ENCODE results near the gene SYCP2L.
"Not testable (repeated sequence)": the region's sequence is repeated elsewhere in the genome, so short reads cannot be mapped to it uniquely, and the experiment has no call there.

SYCP2L gene

GRCh38 chr6:10886691-10887502 lies at the start of gene SYCP2L:
Gene SYCP2L, plus strand, starts transcription at chr6:10887052. Its CDS starts 75 bp downstream, at chr6:10887127.
- DNase-seq (ENCODE audit: low spot score): peak; percentile 63

GRCh38 chr6:10837622-10837994 lies 49.2 kb upstream of the SYCP2L start:
- DNase-seq (ENCODE audit: low spot score): no peak

- DNase-seq (ENCODE audit: low spot score): peak; percentile 91
Measured at GRCh38 chr6:10837995-10838793, 48.7 kb upstream of the SYCP2L start, which contains the start of gene MAK. Gene MAK, minus strand, starts transcription at chr6:10838539. Its CDS starts 7,891 bp downstream, at chr6:10830648.

- peak; percentile 82 for DNase-seq (ENCODE audit: low spot score)
Measured at GRCh38 chr6:10838794-10839333, 48.0 kb upstream of the SYCP2L start.

- DNase-seq (ENCODE audit: low spot score): no peak
Measured at GRCh38 chr6:10843554-10843953, 43.3 kb upstream of the SYCP2L start.

GRCh38 chr6:10847684-10848083 lies 39.2 kb upstream of the SYCP2L start:
- no peak for DNase-seq (ENCODE audit: low spot score)

GRCh38 chr6:10849901-10850300 lies 37.0 kb upstream of the SYCP2L start:
- no peak for DNase-seq (ENCODE audit: low spot score)

- no peak for DNase-seq (ENCODE audit: low spot score)
Measured at GRCh38 chr6:10850728-10851127, 36.1 kb upstream of the SYCP2L start.

GRCh38 chr6:10852361-10852960 lies 34.4 kb upstream of the SYCP2L start:
- DNase-seq (ENCODE audit: low spot score): no peak

- not testable (repeated sequence) for DNase-seq (ENCODE audit: low spot score)
Measured at GRCh38 chr6:10853849-10854300, 33.0 kb upstream of the SYCP2L start.

GRCh38 chr6:10854922-10855632 lies 31.8 kb upstream of the SYCP2L start:
- no peak for DNase-seq (ENCODE audit: low spot score)

- DNase-seq (ENCODE audit: low spot score): no peak
Measured at GRCh38 chr6:10857259-10857658, 29.6 kb upstream of the SYCP2L start.

- DNase-seq (ENCODE audit: low spot score): no peak
Measured at GRCh38 chr6:10861086-10861485, 25.8 kb upstream of the SYCP2L start.

- no peak for DNase-seq (ENCODE audit: low spot score)
Measured at GRCh38 chr6:10862361-10862760, 24.5 kb upstream of the SYCP2L start.

GRCh38 chr6:10863031-10863430 lies 23.8 kb upstream of the SYCP2L start:
- not testable (repeated sequence) for DNase-seq (ENCODE audit: low spot score)

- DNase-seq (ENCODE audit: low spot score): not testable (repeated sequence)
Measured at GRCh38 chr6:10866709-10867108, 20.1 kb upstream of the SYCP2L start.

- no peak for DNase-seq (ENCODE audit: low spot score)
Measured at GRCh38 chr6:10867952-10868351, 18.9 kb upstream of the SYCP2L start.

GRCh38 chr6:10873374-10873773 lies 13.5 kb upstream of the SYCP2L start:
- no peak for DNase-seq (ENCODE audit: low spot score)

- DNase-seq (ENCODE audit: low spot score): no peak
Measured at GRCh38 chr6:10874207-10874606, 12.6 kb upstream of the SYCP2L start.

GRCh38 chr6:10875026-10875425 lies 11.8 kb upstream of the SYCP2L start:
- no peak for DNase-seq (ENCODE audit: low spot score)

GRCh38 chr6:10877012-10877411 lies 9.8 kb upstream of the SYCP2L start:
- no peak for DNase-seq (ENCODE audit: low spot score)

- DNase-seq (ENCODE audit: low spot score): no peak
Measured at GRCh38 chr6:10877871-10878270, 9.0 kb upstream of the SYCP2L start.

Measured in activated CD4-positive, alpha-beta T cell treated with anti-CD3 and anti-CD28 coated beads, Interleukin-2, Interleukin-4, amounts not matched to agents 100 ng/mL and 50 ng/mL, durations not matched to agents 16 hours and 8 hours (primary cell).